Keratinocyte (primary cell): ENCODE data around the gene CEACAM7. TPM values are rescaled to one million over a fixed set of nuclear protein-coding genes. Genes with fewer than 3 reads are reported as not detected.
A peak's percentile ranks its signal among the peaks of the same experiment; 100 is the strongest.

Experiments used
- DNase-seq: peaks from one replicate; pipeline ENCODE4 v3.0.0-alpha.2; 2011; ENCODE audit warnings: low read depth, missing footprints, low spot score
- FAIRE-seq: peaks from 2 replicates; lab custom pipeline; 2011; peaks lifted over from hg19 to GRCh38; lab: Jason Lieb, UNC
- H2AFZ ChIP-seq: 2 replicates; pipeline ENCODE4 v1.6.0; 2012; ENCODE audit warnings: low read length, control low read depth, inconsistent platforms; ENCODE audit not compliant: control insufficient read depth
- H3K27ac ChIP-seq: 2 replicates; pipeline ENCODE4 v1.5.1; 2011; ENCODE audit warnings: low read length; ENCODE audit not compliant: control insufficient read depth, insufficient read depth
- H3K27me3 ChIP-seq: 3 replicates; pipeline ENCODE4 v1.6.0; 2011; ENCODE audit warnings: low read length; ENCODE audit not compliant: control insufficient read depth, insufficient read depth; ENCODE audit errors: extremely low read depth
- H3K36me3 ChIP-seq, 2 experiments: 2 replicates in 1 of 2; 3 replicates in 1 of 2; pipeline ENCODE4 v1.5.1; 2011; ENCODE audit warnings: low read length in 2 of 2, mild to moderate bottlenecking in 1 of 2; ENCODE audit not compliant: control insufficient read depth in 2 of 2, insufficient read depth in 2 of 2; ENCODE audit errors: extremely low read depth in 1 of 2
- H3K4me1 ChIP-seq: 3 replicates; pipeline ENCODE4 v1.5.1; 2011; ENCODE audit warnings: low read length; ENCODE audit not compliant: control insufficient read depth, insufficient read depth; ENCODE audit errors: extremely low read depth
- H3K4me2 ChIP-seq: 3 replicates; pipeline ENCODE4 v1.6.0; 2011; ENCODE audit warnings: low read depth, low read length; ENCODE audit not compliant: control insufficient read depth, insufficient read depth; ENCODE audit errors: extremely low read depth
- H3K4me3 ChIP-seq, 3 experiments: fragments of 200-600 bp in 1 of 3; sonication (generic) in 1 of 3; 2 replicates in 2 of 3; 3 replicates in 1 of 3; pipeline ENCODE4 v1.5.1; 2011 to 2016; ENCODE audit warnings: low read length in 3 of 3, mild to moderate bottlenecking in 3 of 3, control low read depth in 2 of 3, inconsistent platforms in 1 of 3, low read depth in 1 of 3, mixed read lengths in 1 of 3, mixed run types in 1 of 3, moderate library complexity in 1 of 3; ENCODE audit not compliant: control insufficient read depth in 2 of 3, insufficient read depth in 2 of 3; ENCODE audit errors: extremely low read depth in 1 of 3
- H3K79me2 ChIP-seq: 2 replicates; pipeline ENCODE4 v1.6.0; 2012; ENCODE audit warnings: low read length; ENCODE audit not compliant: control insufficient read depth, insufficient read depth
- H3K9ac ChIP-seq: 3 replicates; pipeline ENCODE4 v1.6.0; 2011; ENCODE audit warnings: low read length; ENCODE audit not compliant: control insufficient read depth, insufficient read depth; ENCODE audit errors: extremely low read depth
- H3K9me1 ChIP-seq: 3 replicates; pipeline ENCODE4 v1.6.0; 2011; ENCODE audit warnings: low read length; ENCODE audit not compliant: control insufficient read depth, insufficient read depth; ENCODE audit errors: extremely low read depth
- H3K9me3 ChIP-seq: 2 replicates; pipeline ENCODE4 v1.5.1; 2012; ENCODE audit warnings: low read depth, low read length; ENCODE audit not compliant: control insufficient read depth
- H4K20me1 ChIP-seq: 3 replicates; pipeline ENCODE4 v1.6.0; 2011; ENCODE audit warnings: low read length; ENCODE audit not compliant: control insufficient read depth, insufficient read depth; ENCODE audit errors: extremely low read depth
- EZH2 ChIP-seq: IDR thresholded peaks from one replicate; pipeline ENCODE4 v1.6.1; 2012; ENCODE audit warnings: inconsistent platforms, mild to moderate bottlenecking, low read length, moderate library complexity
- dilution Hi-C: fragments of 300-500 bp; cut with MboI; formaldehyde crosslinking; loops from one replicate; pipeline ENCODE4 v1.7.0; 2020; ENCODE audit warnings: low sequenced_read_pairs; ENCODE audit not compliant: extremely low pct_ligation_motif_present
- polyA plus RNA-seq, 5 experiments: library from polyadenylated mRNA; depleted of rRNA in 3 of 5; stranded (reverse) in 3 of 5; stranded (forward) in 1 of 5; unstranded in 1 of 5; fragments of >200 nt; gene quantifications; 1 replicate in 1 of 5; 2 replicates in 3 of 5; 3 replicates in 1 of 5; pipeline versions ENCODE4 v1.2.1 to v1.2.3, GENCODE V29; 2011 to 2012; ENCODE audit warnings: missing spikeins in 2 of 5, low read depth in 1 of 5, low replicate concordance in 1 of 5
- TF ChIP-seq, protein P1 (sequence below), 3 experiments: IDR thresholded peaks in 1 of 3; conservative IDR thresholded peaks in 1 of 3; optimal IDR thresholded peaks in 1 of 3; 2 replicates in 2 of 3; 3 replicates in 1 of 3; pipeline versions ENCODE3 to v1.5.1; 2011; ENCODE audit warnings: low read length in 3 of 3, mild to moderate bottlenecking in 3 of 3, moderate library complexity in 2 of 3, control low read depth in 1 of 3, inconsistent platforms in 1 of 3; ENCODE audit not compliant: insufficient read depth in 2 of 3; ENCODE audit errors: extremely low read depth in 1 of 3

The CEACAM7 gene
- polyA plus RNA-seq, 1 donor (not counting 4 experiments of a cell fraction or from before 2014, with no cell fraction given), result not detected

DNA sequence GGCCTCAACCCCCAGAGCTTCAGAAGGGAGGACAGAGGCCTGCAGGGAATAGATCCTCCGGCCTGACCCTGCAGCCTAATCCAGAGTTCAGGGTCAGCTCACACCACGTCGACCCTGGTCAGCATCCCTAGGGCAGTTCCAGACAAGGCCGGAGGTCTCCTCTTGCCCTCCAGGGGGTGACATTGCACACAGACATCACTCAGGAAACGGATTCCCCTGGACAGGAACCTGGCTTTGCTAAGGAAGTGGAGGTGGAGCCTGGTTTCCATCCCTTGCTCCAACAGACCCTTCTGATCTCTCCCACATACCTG, 19.4 kb upstream of the CEACAM7 start:
- Histone ChIP-seq H4K20me1 (peaks cover 4% of the 10 kb centered on the region), H3K4me3 (no peak overlapping the region), H3K4me1 (no peaks in the 10 kb centered on the region), H3K4me2 (no peak overlapping the region), H3K9me1 (no peaks in the 10 kb centered on the region), H3K9me3 (no peaks in the 10 kb centered on the region), H3K36me3 (no peaks in the 10 kb centered on the region), H2AFZ (no peak overlapping the region), H3K79me2 (no peaks in the 10 kb centered on the region), H3K9ac (no peak overlapping the region), H3K27ac (no peak overlapping the region), H3K27me3 (no peaks in the 10 kb centered on the region)
- no peak for FAIRE-seq
- TF ChIP-seq, protein P1, sequence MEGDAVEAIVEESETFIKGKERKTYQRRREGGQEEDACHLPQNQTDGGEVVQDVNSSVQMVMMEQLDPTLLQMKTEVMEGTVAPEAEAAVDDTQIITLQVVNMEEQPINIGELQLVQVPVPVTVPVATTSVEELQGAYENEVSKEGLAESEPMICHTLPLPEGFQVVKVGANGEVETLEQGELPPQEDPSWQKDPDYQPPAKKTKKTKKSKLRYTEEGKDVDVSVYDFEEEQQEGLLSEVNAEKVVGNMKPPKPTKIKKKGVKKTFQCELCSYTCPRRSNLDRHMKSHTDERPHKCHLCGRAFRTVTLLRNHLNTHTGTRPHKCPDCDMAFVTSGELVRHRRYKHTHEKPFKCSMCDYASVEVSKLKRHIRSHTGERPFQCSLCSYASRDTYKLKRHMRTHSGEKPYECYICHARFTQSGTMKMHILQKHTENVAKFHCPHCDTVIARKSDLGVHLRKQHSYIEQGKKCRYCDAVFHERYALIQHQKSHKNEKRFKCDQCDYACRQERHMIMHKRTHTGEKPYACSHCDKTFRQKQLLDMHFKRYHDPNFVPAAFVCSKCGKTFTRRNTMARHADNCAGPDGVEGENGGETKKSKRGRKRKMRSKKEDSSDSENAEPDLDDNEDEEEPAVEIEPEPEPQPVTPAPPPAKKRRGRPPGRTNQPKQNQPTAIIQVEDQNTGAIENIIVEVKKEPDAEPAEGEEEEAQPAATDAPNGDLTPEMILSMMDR (optimal IDR thresholded peaks at IDR 0.05 in 1 of 3, IDR thresholded peaks at IDR 0.05 in 1 of 3, conservative IDR thresholded peaks at IDR 0.05 in 1 of 3; ENCODE audit: extremely low read depth in 1 of 3, insufficient read depth in 2 of 3, low read length in 3 of 3), result peak in 1 of 3 experiments; percentile 6
- no peak for TF ChIP-seq EZH2
- dilution Hi-C loops, result no loop called here
- DNase-seq, result no peak

DNA sequence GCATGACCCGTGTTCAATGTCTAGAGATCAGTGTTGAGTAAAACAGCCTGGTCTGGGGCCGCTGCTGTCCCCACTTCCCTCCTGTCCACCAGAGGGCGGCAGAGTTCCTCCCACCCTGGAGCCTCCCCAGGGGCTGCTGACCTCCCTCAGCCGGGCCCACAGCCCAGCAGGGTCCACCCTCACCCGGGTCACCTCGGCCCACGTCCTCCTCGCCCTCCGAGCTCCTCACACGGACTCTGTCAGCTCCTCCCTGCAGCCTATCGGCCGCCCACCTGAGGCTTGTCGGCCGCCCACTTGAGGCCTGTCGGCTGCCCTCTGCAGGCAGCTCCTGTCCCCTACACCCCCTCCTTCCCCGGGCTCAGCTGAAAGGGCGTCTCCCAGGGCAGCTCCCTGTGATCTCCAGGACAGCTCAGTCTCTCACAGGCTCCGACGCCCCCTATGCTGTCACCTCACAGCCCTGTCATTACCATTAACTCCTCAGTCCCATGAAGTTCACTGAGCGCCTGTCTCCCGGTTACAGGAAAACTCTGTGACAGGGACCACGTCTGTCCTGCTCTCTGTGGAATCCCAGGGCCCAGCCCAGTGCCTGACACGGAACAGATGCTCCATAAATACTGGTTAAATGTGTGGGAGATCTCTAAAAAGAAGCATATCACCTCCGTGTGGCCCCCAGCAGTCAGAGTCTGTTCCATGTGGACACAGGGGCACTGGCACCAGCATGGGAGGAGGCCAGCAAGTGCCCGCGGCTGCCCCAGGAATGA, 18.9 kb upstream of the CEACAM7 start:
- Histone ChIP-seq H3K27ac (no peak overlapping the region), H3K9ac (no peak overlapping the region), H3K4me2 (peak overlapping the region; percentile 71), H3K9me1 (no peaks in the 10 kb centered on the region), H4K20me1 (peaks cover 4% of the 10 kb centered on the region), H3K4me1 (no peaks in the 10 kb centered on the region), H3K36me3 (no peaks in the 10 kb centered on the region), H2AFZ (peak overlapping the region; percentile 75), H3K79me2 (no peaks in the 10 kb centered on the region), H3K27me3 (no peaks in the 10 kb centered on the region), H3K4me3 (peak overlapping the region in 1 of 3 experiments; percentile 24), H3K9me3 (no peaks in the 10 kb centered on the region)
- dilution Hi-C loops, result no loop called here
- peak; percentile 11 for DNase-seq
- TF ChIP-seq EZH2, result no peak
- TF ChIP-seq, protein P1 (optimal IDR thresholded peaks at IDR 0.05 in 1 of 3, IDR thresholded peaks at IDR 0.05 in 1 of 3, conservative IDR thresholded peaks at IDR 0.05 in 1 of 3; ENCODE audit: extremely low read depth in 1 of 3, insufficient read depth in 2 of 3, low read length in 3 of 3), result peak; percentile 69 to 92 (median 88)
- FAIRE-seq, result no peak
